AML-193 (cell line): ENCODE data around the gene LIMK1.

Experiments
- DNase-seq, 2 experiments: peaks; one replicate each; lab custom pipeline; 2025; lab: John Stamatoyannopoulos, UW

Gene LIMK1

GRCh38 chr7:74056096-74056915 is 27.3 kb upstream of the LIMK1 start:
- no peak for DNase-seq

- no peak for DNase-seq
Observed at GRCh38 chr7:74057216-74057925, 26.2 kb upstream of the LIMK1 start.

GRCh38 chr7:74057987-74058386 is 25.6 kb upstream of the LIMK1 start:
- no peak for DNase-seq

- DNase-seq = no peak
Observed at GRCh38 chr7:74058486-74058885, 25.1 kb upstream of the LIMK1 start.

- DNase-seq = no peak
Observed at GRCh38 chr7:74059037-74059436, 24.6 kb upstream of the LIMK1 start.

GRCh38 chr7:74059681-74060588 is 23.7 kb upstream of the LIMK1 start:
- no peak for DNase-seq

- DNase-seq = no peak
Observed at GRCh38 chr7:74061840-74062539, 21.6 kb upstream of the LIMK1 start.

- no peak for DNase-seq
Observed at GRCh38 chr7:74063223-74063641, 20.4 kb upstream of the LIMK1 start.

- DNase-seq = no peak
Observed at GRCh38 chr7:74063646-74064045, 20.0 kb upstream of the LIMK1 start.

- no peak for DNase-seq
Observed at GRCh38 chr7:74064696-74065095, 18.9 kb upstream of the LIMK1 start.

- no peak for DNase-seq
Observed at GRCh38 chr7:74066626-74067025, 17.0 kb upstream of the LIMK1 start.

- no peak for DNase-seq
Observed at GRCh38 chr7:74068378-74069085, 15.1 kb upstream of the LIMK1 start.

- DNase-seq = no peak
Observed at GRCh38 chr7:74069086-74069541, 14.5 kb upstream of the LIMK1 start.

GRCh38 chr7:74069790-74070618 is 13.6 kb upstream of the LIMK1 start:
- no peak for DNase-seq

GRCh38 chr7:74070619-74070921 is 13.0 kb upstream of the LIMK1 start:
- no peak for DNase-seq

- no peak for DNase-seq
Observed at GRCh38 chr7:74071121-74071520, 12.5 kb upstream of the LIMK1 start.

- no peak for DNase-seq
Observed at GRCh38 chr7:74074770-74075169, 8.8 kb upstream of the LIMK1 start.

GRCh38 chr7:74078461-74078860 is 5.1 kb upstream of the LIMK1 start:
- no peak for DNase-seq

GRCh38 chr7:74082770-74083116 is 861 bp upstream of the LIMK1 start:
- no peak for DNase-seq
